Smooth muscle cell (in vitro differentiated cells): Measurements from ENCODE around the gene ARHGEF6. TPM values are rescaled to one million over a fixed set of nuclear protein-coding genes. Genes with fewer than 3 reads are reported as not detected.

Experiments used
- DNase-seq: peaks from one replicate; lab custom pipeline; 2025; ENCODE audit not compliant: unreplicated experiment; lab: John Stamatoyannopoulos, UW
- H2AFZ ChIP-seq: fragments of 200-600 bp; sonication (generic); 2 replicates; pipeline ENCODE4 v1.6.0; 2016; ENCODE audit warnings: antibody characterized with exemption, low read depth, mild to moderate bottlenecking
- H3F3A ChIP-seq: fragments of 200-600 bp; sonication (generic); 2 replicates; pipeline ENCODE4 v1.6.0; 2017; ENCODE audit warnings: antibody characterized with exemption, low read depth
- H3K27ac ChIP-seq: fragments of 200-600 bp; sonication (generic); 2 replicates; pipeline ENCODE4 v1.5.1; 2016; ENCODE audit warnings: low read depth, mild to moderate bottlenecking
- H3K27me3 ChIP-seq: fragments of 200-600 bp; sonication (generic); 2 replicates; pipeline ENCODE4 v1.6.1; 2016; ENCODE audit warnings: low read depth, mild to moderate bottlenecking
- H3K36me3 ChIP-seq: fragments of 200-600 bp; sonication (generic); 2 replicates; pipeline ENCODE4 v1.5.1; 2016; ENCODE audit warnings: low read depth
- H3K4me1 ChIP-seq: fragments of 200-600 bp; sonication (generic); 2 replicates; pipeline ENCODE4 v1.5.1; 2016; ENCODE audit warnings: low read depth
- H3K4me2 ChIP-seq: fragments of 200-600 bp; sonication (generic); 2 replicates; pipeline ENCODE4 v1.6.0; 2016; ENCODE audit warnings: mild to moderate bottlenecking
- H3K4me3 ChIP-seq: fragments of 200-600 bp; sonication (generic); 2 replicates; pipeline ENCODE4 v1.5.1; 2016; ENCODE audit warnings: mild to moderate bottlenecking
- H3K79me2 ChIP-seq: fragments of 200-600 bp; sonication (generic); 2 replicates; pipeline ENCODE4 v1.6.0; 2016; ENCODE audit warnings: low read depth, mild to moderate bottlenecking
- H3K9ac ChIP-seq: fragments of 200-600 bp; sonication (generic); 2 replicates; pipeline ENCODE4 v1.6.0; 2016; ENCODE audit warnings: low read depth
- H3K9me3 ChIP-seq: fragments of 200-600 bp; sonication (generic); replicated peaks from 2 replicates; pipeline ENCODE4 v1.5.1; 2016; ENCODE audit warnings: low read depth
- H4K20me1 ChIP-seq: fragments of 200-600 bp; sonication (generic); 2 replicates; pipeline ENCODE4 v1.6.0; 2016; ENCODE audit warnings: low read depth
- WGBS: methylation state at CpG from one replicate; pipeline ENCODE4 v1.1.7; 2016; ENCODE audit warnings: low lambda C conversion rate; 5-methylcytosine and 5-hydroxymethylcytosine counted together
- polyA plus RNA-seq: library from polyadenylated mRNA; unstranded; fragments of >200 nt; fragmentation: Nextera tagmentation; extraction: Ambion mirVana; gene quantifications from 2 replicates; pipeline ENCODE4 v1.2.1, GENCODE V29; 2016
- total RNA-seq: library from RNA; depleted of rRNA; stranded (reverse); fragments of >200 nt; gene quantifications from 2 replicates; pipeline ENCODE4 v1.2.3, GENCODE V29; 2014
- TF ChIP-seq, protein P1 (sequence below): fragments of 200-600 bp; sonication (generic); IDR thresholded peaks from 2 replicates; pipeline ENCODE4 v1.5.1; 2017; ENCODE audit warnings: borderline replicate concordance, mild to moderate bottlenecking, antibody characterized with exemption; ENCODE audit not compliant: insufficient read depth, poor library complexity, severe bottlenecking

The ARHGEF6 gene
- total and polyA plus RNA-seq, 2 experiments from 2014 or later, result 2.9 to 4.5 TPM

DNA sequence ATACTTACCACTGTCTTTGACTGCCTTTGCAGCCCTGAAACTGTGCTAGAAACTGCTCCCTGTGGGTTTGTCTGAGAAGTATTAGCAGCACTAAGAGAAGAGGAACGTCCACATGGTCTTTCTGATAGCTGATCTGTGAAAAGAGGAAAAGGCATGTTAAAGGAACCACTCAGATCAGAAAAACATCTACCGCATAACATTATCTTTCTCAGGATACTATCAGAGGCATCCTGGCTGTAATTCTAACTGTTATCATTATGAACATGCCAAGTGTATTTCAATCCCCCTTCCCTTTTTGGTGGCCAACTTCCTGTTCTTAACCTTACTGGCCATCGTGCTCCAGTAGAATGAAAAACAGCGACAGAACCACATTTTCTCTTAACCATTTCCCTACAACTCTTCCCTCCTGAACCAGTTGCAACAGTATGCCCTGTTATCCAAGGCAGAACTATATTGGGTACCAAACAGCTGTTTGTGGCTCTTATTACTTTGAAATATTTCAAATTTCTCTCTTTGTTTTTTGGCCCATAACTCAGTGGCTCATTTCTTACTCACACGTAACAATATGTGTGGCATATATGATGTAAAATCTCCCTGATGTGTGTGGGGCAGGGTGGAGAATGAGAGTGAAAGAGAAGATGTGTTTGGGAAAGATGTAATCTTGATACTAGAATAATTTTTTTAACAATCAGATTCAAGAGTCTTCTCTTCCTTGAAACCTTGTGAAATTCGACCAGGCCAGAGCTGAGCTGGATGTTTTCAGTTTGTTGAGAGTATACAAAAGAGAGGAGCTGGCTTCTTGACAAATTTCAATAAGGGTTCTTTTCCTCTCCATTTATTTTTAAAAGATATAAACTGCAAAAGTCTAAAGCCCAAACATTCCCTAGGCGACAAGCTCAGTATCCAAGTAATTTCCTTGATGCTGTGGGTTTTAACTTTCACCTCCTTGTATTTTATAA is 35.2 kb downstream of the ARHGEF6 start:
- Histone ChIP-seq H4K20me1 (no peaks in the 10 kb centered on the region), H2AFZ (no peak overlapping the region), H3F3A (no peaks in the 10 kb centered on the region), H3K4me2 (no peak overlapping the region), H3K79me2 (no peaks in the 10 kb centered on the region), H3K9ac (no peak overlapping the region), H3K4me1 (no peaks in the 10 kb centered on the region), H3K27me3 (no peaks in the 10 kb centered on the region), H3K27ac (no peak overlapping the region), H3K4me3 (no peak overlapping the region), H3K9me3 (no peaks in the 10 kb centered on the region), H3K36me3 (no peaks in the 10 kb centered on the region)
- 77% methylated on average over 7 of the region's 7 CpGs for WGBS
- TF ChIP-seq, protein P1, sequence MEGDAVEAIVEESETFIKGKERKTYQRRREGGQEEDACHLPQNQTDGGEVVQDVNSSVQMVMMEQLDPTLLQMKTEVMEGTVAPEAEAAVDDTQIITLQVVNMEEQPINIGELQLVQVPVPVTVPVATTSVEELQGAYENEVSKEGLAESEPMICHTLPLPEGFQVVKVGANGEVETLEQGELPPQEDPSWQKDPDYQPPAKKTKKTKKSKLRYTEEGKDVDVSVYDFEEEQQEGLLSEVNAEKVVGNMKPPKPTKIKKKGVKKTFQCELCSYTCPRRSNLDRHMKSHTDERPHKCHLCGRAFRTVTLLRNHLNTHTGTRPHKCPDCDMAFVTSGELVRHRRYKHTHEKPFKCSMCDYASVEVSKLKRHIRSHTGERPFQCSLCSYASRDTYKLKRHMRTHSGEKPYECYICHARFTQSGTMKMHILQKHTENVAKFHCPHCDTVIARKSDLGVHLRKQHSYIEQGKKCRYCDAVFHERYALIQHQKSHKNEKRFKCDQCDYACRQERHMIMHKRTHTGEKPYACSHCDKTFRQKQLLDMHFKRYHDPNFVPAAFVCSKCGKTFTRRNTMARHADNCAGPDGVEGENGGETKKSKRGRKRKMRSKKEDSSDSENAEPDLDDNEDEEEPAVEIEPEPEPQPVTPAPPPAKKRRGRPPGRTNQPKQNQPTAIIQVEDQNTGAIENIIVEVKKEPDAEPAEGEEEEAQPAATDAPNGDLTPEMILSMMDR, result no peak
- no peak for DNase-seq

DNA sequence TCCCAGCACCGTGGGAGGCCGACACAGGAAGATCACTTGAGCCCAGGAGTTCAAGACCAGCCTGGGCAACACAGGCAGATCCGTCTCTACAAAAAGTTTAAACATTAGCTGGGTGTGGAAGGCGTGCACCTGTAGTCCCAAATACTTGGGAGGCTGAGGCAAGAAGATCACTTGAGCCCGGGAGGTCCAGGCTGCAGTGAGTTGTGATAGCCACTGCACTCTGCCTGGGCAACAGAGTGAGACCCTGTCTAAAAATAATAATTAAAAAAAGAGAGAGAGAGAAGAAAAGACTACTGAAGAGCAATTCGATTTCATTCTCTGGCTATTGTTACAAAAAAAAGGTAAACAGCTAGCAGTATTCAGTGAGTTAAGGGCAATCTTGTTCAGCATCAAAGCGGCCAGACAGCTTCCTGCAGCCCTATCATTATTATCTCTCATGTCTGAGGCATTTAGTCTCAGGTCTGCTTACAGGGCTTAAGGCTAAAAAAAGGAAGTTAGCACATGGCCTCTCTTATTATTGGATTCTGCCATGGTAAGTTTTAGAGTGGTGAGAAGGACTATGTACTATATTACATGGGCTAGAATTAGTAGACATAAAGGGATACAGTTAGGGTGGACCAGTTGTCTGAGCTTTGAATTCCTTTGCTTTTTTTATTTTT is 37.9 kb downstream of the ARHGEF6 start:
- no peaks in the 10 kb centered on the region for H3K36me3 ChIP-seq
- no peak overlapping the region for H2AFZ ChIP-seq
- H3K9me3 ChIP-seq, result no peaks in the 10 kb centered on the region
- no peaks in the 10 kb centered on the region for H4K20me1 ChIP-seq
- no peak overlapping the region for H3K9ac ChIP-seq
- no peaks in the 10 kb centered on the region for H3K27me3 ChIP-seq
- 65% methylated on average over 7 of the region's 7 CpGs for WGBS
- no peaks in the 10 kb centered on the region for H3K79me2 ChIP-seq
- H3K4me1 ChIP-seq, result no peaks in the 10 kb centered on the region
- H3K4me2 ChIP-seq, result no peak overlapping the region
- H3F3A ChIP-seq, result no peaks in the 10 kb centered on the region
- TF ChIP-seq, protein P1, result no peak
- DNase-seq, result no peak
- H3K4me3 ChIP-seq, result no peak overlapping the region
- no peak overlapping the region for H3K27ac ChIP-seq

DNA sequence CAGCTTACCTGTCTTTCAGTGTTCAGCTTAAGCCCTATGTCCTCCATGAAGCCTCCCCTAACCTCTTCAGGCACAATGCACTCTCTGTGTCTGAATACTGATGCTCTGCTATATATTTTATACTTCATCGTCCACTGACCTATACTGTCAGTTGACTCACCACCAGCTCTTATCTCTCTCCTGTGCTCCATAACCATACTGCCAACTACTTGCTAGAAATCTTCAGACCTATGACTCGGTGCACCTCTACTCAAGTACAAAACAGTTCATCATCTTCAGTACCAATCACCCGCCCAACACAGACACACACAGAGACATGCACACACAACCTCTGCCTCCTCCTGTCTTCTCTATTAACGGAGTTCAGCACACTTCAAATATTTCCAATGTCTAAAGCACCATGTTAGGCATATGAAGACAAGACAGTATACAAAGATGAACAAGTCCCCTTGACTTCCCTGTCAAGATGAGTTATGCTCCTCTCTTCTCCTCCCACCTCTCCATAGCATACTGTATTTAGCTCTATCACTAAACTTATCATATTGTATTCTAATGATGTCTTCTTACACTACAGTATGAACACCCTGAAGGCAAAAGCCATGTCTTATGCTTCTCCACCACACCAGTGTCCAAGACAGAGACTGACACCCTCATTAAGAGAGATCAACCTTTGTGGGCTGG is 42.5 kb downstream of the ARHGEF6 start:
- Histone ChIP-seq H3K9me3 (no peaks in the 10 kb centered on the region), H3K4me1 (no peaks in the 10 kb centered on the region), H3K27ac (no peak overlapping the region), H3K27me3 (no peaks in the 10 kb centered on the region), H2AFZ (no peak overlapping the region), H4K20me1 (no peaks in the 10 kb centered on the region), H3K9ac (no peak overlapping the region), H3F3A (no peaks in the 10 kb centered on the region), H3K4me2 (no peak overlapping the region), H3K4me3 (no peak overlapping the region), H3K36me3 (no peaks in the 10 kb centered on the region), H3K79me2 (no peaks in the 10 kb centered on the region)
- TF ChIP-seq, protein P1, result no peak
- 84% methylated on average over 4 of the region's 4 CpGs for WGBS
- DNase-seq, result no peak
